ENCODE measurements around the gene CNKSR3. TPM values are rescaled to one million over a fixed set of nuclear protein-coding genes. Genes with fewer than 3 reads are reported as not detected.

Gene CNKSR3
- total RNA-seq, 1 donor from 2014 or later = 0.20 TPM

DNA sequence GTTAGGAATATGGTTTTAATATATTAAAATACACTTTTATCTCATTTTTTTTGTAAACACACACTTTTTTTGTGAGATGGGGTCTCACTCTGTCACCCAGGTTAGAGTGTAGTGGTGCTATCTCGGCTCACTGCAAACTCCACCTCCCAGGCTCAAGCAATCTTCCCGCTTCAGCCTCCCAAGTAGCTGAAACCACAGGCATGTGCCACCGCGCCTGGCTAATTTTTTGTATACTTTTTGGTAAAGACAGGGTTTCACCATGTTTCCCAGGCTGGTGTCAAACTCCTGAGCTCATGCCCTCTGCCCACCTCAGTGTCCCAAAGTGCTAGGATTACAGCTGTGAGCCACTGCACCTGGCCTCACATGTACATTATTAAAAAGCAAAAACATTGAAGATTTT is 164.7 kb downstream of the CNKSR3 start:
- Mint-ChIP-seq H3K9me3 (peaks cover 5% of the 10 kb centered on the region), H3K4me3 (no peak overlapping the region), H3K36me3 (ENCODE audit: low read depth) (no peaks in the 10 kb centered on the region), H3K4me1 (no peaks in the 10 kb centered on the region), H3K27me3 (peaks cover 2% of the 10 kb centered on the region), H3K27ac (no peak overlapping the region)
- intact Hi-C loops (cut with micrococcal nuclease) = no loop called here
- no peak for ATAC-seq (ENCODE audit: low read depth)
- TF ChIP-seq, protein P1, sequence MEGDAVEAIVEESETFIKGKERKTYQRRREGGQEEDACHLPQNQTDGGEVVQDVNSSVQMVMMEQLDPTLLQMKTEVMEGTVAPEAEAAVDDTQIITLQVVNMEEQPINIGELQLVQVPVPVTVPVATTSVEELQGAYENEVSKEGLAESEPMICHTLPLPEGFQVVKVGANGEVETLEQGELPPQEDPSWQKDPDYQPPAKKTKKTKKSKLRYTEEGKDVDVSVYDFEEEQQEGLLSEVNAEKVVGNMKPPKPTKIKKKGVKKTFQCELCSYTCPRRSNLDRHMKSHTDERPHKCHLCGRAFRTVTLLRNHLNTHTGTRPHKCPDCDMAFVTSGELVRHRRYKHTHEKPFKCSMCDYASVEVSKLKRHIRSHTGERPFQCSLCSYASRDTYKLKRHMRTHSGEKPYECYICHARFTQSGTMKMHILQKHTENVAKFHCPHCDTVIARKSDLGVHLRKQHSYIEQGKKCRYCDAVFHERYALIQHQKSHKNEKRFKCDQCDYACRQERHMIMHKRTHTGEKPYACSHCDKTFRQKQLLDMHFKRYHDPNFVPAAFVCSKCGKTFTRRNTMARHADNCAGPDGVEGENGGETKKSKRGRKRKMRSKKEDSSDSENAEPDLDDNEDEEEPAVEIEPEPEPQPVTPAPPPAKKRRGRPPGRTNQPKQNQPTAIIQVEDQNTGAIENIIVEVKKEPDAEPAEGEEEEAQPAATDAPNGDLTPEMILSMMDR (IDR thresholded peaks at IDR 0.05) = no peak
- DNase-seq = no peak
- POLR2A ChIA-PET = no interaction called here
- CTCF ChIA-PET = no interaction called here

DNA sequence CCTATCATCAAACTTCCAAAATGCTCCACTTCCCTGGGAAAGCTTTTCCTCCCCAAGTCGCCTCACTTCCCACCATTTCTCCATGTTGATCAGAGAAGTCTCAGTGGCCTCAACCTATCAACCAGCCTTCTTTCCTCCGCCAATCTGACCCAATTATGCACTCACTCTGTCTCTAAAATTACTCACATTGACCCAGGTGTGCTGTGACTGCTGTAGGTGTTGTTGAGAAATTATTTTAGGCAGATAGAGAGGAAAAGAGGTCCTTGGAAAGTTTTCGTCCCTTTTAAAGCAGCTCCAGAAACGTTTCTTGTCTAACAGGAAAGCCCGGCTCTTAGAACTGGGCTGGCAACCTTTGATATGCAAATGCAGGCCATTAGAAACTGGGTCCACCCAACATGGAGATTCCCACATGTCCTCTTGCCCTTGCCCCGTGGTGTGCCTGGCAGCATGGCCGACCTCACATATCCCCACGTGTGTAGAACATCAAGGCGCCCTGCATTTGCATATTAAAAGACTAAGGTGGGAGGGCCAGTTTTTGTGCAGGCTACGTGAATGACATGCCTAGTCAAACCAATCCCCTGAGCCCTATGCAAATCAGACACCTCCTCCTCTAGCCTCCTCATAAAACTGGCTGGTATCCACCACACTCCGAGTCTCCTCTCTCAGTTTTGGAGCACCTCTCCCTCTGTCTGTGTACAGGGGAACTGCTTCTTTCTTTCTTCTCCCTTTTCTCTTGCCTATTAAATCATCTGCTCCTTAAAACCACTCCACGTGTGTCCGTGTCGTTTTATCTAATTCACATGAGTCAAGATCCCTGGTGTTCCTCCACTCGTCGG is 166.8 kb downstream of the CNKSR3 start:
- Mint-ChIP-seq H3K27ac (no peak overlapping the region), H3K9me3 (peaks cover 5% of the 10 kb centered on the region), H3K4me3 (no peak overlapping the region), H3K4me1 (no peaks in the 10 kb centered on the region), H3K36me3 (ENCODE audit: low read depth) (no peaks in the 10 kb centered on the region), H3K27me3 (peaks cover 2% of the 10 kb centered on the region)
- intact Hi-C loops (cut with micrococcal nuclease) = no loop called here
- TF ChIP-seq, protein P1 (IDR thresholded peaks at IDR 0.05) = no peak
- DNase-seq (no peak), ATAC-seq (ENCODE audit: low read depth) (no peak)
- POLR2A ChIA-PET = no interaction called here
- CTCF ChIA-PET = no interaction called here

DNA sequence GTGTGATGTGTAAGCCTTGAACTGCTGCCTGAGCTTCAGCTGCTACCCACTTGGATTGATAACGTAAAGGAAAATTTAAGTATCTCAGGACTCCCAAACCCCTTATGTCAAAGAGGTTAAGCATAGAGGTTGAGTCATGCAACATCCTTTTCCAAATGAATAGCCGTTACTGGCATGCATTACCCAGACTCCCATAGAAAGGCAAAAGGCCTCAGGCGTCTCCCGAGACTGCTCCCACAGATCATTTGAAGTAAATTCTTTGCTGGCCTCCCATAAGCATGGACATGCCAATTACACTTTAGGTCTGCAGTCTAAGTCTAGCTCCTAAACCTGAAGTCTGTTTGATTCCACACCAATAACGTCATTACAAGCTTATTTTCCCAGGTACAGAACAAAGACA is 168.6 kb downstream of the CNKSR3 start:
- Mint-ChIP-seq H3K4me1 (no peaks in the 10 kb centered on the region), H3K27ac (no peak overlapping the region), H3K4me3 (no peak overlapping the region), H3K27me3 (peaks cover 2% of the 10 kb centered on the region), H3K9me3 (peaks cover 5% of the 10 kb centered on the region), H3K36me3 (ENCODE audit: low read depth) (no peaks in the 10 kb centered on the region)
- POLR2A ChIA-PET = no interaction called here
- ATAC-seq (ENCODE audit: low read depth) (no peak), DNase-seq (no peak)
- CTCF ChIA-PET = no interaction called here
- TF ChIP-seq, protein P1 (IDR thresholded peaks at IDR 0.05) = no peak
- intact Hi-C loops (cut with micrococcal nuclease) = no loop called here

DNA sequence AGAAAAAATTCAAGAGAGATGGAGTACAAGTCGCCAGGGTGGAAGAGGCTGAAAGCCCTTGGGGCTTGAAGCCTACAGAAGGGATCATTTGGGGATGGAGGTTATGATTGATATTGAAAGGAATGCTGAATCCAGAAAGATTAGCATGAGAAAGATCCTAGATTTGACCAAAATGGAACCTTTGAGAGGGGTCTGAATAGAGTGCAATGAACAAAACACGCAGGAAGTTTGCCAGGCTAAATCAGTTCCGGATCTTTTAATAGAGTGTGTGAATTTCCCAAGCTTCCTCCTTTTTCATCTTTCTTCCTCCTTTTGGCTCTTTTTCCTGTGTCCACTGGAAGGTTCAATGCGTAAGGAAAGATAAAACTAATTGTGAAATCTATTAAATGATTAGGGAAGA is 169.1 kb downstream of the CNKSR3 start:
- ATAC-seq (ENCODE audit: low read depth) (no peak), DNase-seq (no peak)
- intact Hi-C loops (cut with micrococcal nuclease) = no loop called here
- POLR2A ChIA-PET = no interaction called here
- no peak overlapping the region for H3K4me3 Mint-ChIP-seq
- TF ChIP-seq, protein P1 (IDR thresholded peaks at IDR 0.05) = no peak
- CTCF ChIA-PET = no interaction called here
- H3K27me3 Mint-ChIP-seq = no peaks in the 10 kb centered on the region
- no peaks in the 10 kb centered on the region for H3K36me3 Mint-ChIP-seq (ENCODE audit: low read depth)
- H3K4me1 Mint-ChIP-seq = no peaks in the 10 kb centered on the region
- no peak overlapping the region for H3K27ac Mint-ChIP-seq
- peaks cover under 1% of the 10 kb centered on the region for H3K9me3 Mint-ChIP-seq

Other genes with a start within 250 kb of the CNKSR3 start
- 1.8 and 2.1 TPM in 2 replicates for gene IPCEF1, start 153.9 kb downstream of the CNKSR3 start, total RNA-seq
- gene SCAF8, start 222.7 kb upstream of the CNKSR3 start, total RNA-seq = 56.8 and 65.2 TPM in 2 replicates